CD4-positive, alpha-beta T cell treated with Interleukin-6 at 100 ng/mL for 8 hours (primary cell): ENCODE measurements around the gene SHC2.
"Not testable (repeated sequence)": the region's sequence is repeated elsewhere in the genome, so short reads cannot be mapped to it uniquely, and the experiment has no call there.

Experiments
- DNase-seq: peaks from one replicate; pipeline ENCODE4 v3.0.0-alpha.2; 2020; ENCODE audit warnings: mixed read lengths, low spot score

Gene SHC2

DNA sequence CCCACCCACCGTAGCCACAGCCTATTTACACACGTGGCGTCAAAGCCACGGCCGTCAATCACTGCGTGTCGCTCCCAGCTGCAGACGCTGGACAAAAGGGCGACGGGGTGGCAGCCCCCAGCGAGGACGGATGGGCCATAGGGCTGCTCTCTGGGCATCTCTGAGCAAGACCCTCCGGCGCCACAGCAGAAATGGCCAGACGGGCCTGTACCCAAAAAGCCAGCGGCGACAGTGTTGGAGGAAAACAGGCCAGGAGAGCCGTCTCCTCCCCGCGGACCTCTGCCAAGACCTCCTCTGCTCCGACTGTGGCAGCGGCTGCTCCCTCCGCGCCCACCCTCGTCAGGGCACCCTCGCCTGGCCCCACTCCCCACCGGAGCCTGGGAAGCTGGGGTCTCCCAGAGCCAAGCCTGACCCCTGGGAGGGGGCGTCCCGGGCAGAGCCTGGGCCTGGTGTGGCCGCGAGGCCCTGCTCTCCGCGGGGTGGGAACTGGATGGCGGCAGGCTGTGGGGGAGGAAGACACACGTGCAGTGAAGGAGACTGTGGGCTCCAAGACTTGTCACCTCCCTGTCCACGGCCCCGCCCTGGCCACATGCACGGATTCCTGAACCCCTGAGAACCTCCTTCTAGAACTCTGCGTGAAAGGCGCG lies 54.6 kb downstream of the SHC2 start:
- no peak for DNase-seq

DNA sequence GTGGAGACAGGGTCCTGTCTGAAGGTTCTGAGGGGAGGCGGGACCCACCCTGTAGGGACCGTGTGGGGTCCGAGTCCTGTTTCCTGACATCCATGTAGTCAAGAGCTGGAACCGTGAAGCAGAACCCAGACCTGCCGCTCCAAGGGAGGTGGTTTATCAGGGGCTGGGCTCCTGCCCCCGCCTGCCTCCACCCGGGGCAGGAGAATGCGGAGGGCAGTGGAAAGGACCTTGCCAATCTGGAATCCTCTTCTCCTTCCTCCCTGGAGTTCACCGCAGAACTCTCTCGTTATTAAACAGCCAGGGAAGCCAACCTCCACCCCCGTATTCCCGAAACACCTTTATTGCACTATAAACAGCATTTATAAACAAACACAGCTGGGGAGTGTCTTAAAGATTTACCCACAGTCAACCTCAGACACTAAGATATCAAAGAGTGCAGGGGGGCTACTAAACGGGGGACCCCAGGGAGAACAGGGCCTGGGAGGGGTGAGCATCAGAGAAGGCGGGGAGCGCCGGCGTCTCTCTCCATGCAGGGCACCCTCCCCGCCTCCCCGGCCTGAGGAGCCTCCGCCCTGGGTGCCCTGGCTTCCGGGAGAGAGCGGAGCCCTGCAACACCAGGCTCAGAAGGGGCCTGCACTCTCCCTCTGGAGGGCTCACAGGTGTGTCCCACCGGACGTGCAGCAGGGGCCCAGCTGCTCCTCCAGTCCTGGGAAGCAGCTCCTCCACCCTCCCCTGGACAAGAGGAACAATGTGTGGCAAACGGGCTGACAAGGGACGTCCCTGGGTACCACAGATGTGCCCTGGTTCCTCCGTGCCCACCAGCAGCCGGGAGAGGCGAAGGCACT lies 55.5 kb downstream of the SHC2 start:
- DNase-seq, result no peak

DNA sequence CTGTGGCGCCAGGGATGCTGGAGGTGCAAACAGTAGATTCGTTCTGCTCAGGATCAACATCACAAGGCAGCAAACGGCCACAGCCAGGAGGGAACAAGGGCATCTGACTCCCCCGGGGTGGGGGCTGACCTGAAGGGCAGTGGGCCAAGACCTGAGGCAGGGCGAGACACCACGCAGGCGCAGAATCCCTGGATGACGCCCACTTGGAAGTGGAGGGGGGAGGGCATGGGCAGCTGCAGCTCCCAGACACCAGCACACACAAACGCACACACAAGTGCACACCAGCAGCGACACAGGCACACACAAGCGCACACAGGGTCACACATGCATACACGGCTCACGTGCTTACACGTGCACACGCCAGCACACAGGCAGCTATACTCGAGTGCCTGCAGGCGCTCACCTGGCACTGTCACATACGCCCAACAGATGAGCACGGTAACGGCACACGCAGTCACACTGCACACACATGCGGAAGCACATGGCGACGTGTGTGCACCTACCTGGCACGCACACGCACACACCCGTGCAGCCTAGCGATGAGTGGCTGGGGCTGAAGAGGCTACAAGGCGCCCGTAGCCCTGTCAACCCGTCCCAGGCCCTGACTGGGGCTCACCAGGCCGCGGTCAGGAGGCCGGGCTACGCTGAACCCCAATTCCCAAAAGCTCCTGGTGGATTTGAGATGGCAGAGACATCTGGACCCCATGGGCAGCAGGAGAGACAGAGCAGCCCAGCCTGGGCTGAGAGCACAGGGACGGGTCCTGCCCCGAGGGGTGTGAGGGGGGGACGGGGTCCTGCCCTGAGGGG lies 57.4 kb downstream of the SHC2 start:
- DNase-seq, result no peak

DNA sequence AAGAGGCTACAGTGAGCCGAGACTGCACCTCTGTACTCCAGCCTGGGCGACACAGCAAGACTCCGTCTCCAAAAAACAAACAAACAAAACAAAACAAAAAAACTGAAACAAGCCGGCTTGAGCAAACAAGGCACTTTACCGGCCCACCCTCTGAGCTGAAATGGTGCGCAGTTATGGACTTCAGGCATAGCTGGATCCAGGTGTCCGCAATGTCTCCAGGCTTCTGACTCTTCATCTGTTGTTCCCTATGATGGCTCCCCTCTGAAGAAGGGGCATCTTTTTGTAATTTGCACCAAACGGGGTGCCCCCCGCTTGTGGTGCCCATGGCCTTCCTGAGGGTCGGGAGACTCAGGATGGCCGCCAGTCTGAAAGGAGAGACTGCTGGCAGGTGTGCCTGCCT lies 58.0 kb downstream of the SHC2 start:
- DNase-seq, result no peak

DNA sequence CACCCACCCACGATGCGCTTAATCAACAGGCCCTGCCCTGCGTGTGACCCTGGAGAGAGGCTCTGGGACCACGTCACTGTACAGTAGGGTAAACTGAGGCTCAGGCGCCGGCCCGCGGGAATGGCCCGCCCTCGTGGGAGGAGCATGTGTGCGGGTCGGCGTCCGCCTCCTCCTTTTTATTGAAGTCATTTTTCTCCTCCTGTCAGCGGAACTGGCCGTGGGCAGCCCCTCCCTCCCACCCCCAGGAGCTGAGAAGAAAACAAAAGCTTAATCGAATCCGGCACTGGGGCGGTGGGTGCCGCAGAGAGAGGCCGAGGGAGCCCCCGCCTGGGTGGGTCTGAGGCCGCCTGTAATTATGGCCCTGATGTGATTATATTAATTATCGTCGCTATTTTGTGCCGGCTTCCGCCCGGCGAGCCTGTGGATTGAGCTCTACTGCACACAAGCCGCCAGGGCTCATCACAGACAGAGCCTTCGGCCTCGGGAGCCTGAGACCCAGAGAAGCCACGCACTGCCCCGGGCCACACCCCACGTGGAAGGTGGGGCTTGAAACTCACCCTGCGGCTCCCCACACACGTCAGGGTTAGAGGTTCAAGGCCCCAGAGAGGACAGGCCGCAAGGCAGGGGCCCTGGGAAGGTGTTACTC lies 58.8 kb downstream of the SHC2 start:
- no peak for DNase-seq

DNA sequence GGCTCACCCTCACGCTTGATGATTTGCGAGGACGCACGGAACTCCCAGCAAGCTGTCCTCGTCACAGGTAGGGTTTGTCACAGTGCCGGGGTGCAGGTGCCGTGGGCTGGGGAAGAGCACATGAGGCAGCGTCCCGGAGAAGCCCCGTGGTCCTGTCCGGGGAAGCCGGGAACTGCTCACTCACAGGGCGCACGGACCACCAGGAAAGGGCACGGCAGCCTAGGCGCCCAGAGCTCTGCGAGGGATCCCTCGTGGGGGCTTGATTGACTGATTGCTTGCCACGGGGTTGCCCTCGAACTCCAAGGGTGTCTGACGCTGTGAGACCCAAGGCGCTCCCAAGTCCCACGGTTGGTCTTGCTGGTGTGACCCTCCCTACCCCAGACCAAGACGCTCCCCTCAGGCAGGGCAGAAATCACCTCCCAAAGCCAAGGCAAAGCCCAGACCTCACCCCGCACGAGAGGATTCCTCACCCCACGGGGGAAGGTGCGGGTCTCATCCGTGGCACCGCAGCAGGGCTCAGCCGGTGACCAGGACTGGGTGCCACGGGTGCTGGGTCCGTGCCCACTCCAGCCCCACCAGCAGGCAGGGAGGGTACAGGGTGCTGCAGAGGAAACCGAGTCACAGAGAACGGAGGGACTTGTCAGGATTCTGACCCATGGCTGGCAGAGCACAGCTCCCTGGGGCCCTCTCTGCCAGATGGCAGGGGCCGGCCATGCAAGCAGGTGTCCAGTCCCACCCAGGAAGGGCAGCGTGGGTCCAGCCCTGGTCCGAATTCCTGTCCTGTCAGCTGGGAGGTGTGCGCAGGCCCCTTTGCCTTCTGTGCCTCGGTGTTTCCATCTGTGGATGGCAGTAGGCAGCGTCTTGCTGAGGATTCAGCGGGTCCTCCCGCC lies 59.6 kb downstream of the SHC2 start:
- DNase-seq, result no peak

DNA sequence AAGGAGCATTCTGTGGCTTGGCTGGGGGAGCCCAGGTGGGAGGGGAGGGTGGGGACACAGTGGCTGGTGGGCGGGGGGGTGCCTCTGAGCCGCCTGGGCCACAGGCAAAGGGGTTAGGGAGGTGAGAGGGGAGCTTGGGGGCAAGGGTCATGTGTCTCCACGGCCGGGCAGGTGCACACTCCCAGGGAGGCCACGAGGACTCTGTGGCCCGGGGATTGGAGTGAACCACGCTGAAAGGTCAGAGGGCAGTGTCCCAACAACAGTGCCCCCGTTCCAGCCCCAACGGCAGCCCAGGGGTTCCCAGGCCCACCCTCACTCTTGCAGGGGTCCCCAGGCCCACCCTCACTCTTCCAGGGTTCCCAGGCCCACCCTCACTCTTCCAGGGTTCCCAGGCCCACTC lies 61.5 kb downstream of the SHC2 start:
- DNase-seq, result no peak

DNA sequence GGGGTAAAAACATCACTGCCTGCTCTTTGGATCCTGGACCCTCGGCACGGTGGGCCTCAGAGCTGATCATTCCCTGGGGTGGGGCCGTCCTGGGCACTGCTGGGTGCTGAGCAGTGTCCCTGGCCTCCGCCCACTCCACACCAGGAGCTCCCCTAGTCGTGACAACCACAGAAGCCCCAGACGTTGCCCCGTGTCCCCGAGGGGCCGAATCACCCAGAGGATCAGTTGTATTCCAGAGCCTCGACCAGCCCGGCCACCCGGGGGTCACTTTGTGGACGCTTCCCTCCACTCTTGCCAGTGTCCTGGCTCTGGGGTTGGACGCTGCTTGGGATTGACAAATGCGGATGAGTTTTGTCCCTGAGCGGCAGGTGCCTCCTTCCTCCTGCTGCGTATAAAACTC lies 62.1 kb downstream of the SHC2 start:
- no peak for DNase-seq

DNA sequence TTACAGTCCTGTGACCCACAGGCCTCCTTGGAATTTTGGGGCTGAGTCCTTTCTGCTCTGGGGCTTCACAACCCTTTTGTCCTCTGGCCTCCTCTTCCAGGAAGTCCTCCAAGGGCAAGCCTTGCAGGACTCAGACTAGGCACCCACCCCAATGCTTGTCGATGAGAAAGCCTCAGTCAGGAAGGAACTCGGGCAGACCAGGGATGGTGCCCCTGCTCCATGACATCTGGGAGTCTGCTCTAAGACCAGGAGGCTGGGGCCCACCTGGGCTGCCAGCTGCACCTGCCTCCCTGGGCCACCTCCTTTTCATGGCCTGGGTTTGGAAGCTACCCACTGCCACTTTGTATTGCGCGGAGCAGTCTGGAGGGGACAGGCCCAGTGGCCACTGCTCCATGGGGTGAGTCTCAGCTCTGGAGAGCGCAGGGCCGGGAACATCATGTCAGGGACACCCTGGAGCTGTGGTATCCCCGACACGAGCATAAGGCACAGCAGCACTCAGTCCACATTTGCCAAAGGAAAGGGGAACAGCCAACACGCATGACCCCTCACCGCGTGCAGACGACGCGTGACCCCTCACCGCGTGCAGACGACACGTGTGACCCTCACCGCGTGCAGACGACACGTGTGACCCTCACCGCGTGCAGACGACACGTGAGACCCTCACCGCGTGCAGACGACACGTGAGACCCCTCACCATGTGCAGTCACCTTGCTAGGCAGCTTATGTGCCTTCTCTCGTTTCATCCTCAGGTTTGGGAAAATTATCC lies 62.7 kb downstream of the SHC2 start:
- no peak for DNase-seq

DNA sequence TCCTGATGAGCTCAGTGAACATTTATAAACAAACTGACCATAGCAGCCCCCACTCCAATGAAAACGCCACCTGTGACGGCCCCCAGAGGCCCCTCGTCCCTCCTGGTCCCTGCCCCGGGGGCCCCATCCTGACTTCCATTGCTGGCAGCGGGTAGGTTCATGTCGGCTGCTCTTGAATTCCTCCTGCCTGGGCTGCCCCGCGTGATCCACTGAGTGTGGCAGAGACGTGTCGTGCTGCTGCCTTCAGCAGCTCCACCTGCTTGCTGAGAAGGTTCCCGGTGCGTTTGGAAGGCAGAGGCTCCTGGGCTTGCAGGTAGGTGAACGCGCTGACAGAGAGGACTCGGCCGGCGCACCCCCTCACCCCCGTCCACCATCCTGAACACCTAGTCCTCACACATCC lies 63.5 kb downstream of the SHC2 start:
- DNase-seq, result no peak

DNA sequence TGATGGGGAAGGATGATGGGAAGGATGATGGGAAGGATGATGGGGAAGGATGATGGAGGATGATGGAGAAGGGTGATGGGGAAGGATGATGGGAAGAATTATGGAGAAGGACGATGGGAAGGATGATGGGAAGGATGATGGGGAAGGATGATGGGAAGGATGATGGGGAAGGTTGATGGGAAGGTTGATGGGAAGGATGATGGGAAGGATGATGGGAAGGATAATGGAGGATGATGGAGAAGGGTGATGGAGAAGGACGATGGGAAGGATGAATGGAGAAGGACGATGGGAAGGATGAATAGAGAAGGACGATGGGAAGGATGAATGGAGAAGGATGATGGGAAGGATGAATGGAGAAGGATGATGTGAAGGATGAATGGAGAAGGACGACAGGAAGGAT lies 65.4 kb downstream of the SHC2 start:
- DNase-seq, result no peak

DNA sequence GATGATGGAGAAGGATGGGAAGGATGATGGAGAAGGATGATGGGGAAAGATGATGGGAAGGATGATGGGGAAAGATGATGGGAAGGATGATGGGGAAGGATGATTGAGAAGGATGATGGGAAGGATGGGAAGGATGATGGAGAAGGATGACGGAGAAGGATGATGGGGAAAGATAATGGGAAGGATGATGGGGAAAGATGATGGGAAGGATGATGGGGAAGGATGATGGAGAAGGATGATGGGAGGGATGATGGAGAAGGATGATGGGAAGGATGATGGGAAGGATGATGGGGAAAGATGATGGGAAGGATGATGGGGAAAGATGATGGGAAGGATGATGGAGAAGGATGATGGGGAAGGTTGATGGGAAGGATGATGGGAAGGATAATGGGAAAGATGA lies 66.0 kb downstream of the SHC2 start:
- not testable (repeated sequence) for DNase-seq

DNA sequence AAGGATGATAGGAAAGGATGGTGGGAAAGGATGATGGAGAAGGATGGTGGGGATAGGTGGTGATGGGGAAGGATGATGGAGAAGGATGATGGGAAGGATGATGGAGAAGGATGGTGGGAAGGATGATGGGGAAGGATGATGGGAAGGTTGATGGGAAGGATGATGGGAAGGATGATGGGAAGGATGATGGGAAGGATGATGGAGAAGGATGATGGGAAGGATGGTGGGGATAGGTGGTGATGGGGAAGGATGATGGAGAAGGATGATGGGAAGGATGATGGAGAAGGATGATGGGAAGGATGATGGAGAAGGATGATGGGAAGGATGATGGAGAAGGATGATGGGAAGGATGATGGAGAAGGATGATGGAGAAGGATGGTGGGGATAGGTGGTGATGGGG lies 67.3 kb downstream of the SHC2 start:
- DNase-seq, result not testable (repeated sequence)

DNA sequence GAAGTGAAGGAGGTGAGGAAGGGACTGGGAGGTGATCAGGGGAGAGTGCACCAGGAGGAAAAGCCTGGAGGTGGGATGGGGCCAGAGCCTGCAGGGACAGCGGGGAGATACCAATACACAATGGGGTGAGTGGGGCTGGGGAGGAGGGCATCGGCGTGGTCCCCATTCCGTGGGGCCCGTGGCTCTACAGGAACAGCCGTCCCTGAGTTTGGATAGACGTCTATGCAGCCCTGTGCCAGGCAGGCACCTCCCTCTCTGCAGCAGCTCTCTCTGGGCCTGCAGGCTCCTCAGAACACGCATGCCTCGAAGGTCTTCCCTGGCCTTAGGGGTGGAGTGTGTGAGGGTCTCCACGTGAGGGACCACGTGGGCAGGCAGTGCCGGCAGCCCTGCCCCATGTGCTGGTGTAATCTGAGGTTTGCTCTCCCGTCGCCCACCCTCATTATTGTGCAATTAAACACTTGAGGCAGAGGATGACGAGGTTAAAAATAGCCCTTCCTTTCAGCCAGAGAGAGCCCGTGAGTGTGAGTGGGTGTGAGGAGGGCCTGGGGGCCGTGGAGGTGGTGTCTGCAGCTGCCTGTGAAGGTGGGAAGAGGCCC lies 68.4 kb downstream of the SHC2 start:
- DNase-seq, result no peak

DNA sequence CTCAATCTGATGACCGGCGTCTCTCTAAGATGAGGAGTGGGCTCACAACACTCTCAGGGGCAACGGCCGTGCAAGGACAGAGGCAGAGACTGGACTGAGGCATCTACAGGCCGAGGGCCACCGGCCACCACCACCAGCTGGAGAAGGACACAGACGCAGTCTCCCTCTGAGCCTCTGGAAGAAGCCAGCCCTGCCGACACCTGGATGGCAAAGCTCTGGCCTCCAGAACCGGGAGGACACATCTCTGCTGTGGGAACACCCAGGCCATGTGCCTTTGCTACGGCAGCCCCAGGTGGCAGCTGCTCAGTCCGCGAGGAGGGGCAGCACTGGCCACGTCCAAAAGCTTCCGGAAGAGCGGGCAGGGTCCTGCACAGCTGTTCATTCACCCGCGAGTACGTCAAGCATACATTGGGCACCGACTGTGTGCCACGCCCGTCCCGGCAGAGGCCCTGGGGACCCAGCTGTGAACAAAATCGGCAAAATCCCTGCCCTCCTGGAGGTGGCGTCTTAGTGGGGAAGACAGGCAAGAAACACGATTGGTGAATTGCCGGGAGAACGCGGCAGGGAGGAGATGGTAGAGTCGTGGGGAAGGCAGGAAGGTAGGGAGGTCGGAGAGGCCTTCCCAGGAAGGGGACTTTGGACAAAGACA lies 69.0 kb downstream of the SHC2 start:
- no peak for DNase-seq

DNA sequence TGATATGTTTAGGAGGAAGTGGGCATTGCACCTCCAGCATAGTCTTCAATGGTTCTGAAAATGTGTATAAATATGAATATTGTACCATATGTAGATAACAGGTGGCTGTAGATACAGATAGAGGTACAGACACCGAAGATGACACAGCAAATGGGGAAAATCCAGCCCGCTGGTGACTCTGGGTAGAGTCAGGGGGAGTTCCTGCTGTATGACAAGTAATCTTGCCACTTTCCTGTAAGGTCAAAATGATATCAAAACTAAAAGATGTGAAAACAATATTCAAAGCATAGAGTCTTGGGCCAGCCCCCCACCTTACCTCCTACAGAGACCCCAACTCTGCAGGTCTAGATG lies 69.7 kb downstream of the SHC2 start:
- DNase-seq, result no peak

DNA sequence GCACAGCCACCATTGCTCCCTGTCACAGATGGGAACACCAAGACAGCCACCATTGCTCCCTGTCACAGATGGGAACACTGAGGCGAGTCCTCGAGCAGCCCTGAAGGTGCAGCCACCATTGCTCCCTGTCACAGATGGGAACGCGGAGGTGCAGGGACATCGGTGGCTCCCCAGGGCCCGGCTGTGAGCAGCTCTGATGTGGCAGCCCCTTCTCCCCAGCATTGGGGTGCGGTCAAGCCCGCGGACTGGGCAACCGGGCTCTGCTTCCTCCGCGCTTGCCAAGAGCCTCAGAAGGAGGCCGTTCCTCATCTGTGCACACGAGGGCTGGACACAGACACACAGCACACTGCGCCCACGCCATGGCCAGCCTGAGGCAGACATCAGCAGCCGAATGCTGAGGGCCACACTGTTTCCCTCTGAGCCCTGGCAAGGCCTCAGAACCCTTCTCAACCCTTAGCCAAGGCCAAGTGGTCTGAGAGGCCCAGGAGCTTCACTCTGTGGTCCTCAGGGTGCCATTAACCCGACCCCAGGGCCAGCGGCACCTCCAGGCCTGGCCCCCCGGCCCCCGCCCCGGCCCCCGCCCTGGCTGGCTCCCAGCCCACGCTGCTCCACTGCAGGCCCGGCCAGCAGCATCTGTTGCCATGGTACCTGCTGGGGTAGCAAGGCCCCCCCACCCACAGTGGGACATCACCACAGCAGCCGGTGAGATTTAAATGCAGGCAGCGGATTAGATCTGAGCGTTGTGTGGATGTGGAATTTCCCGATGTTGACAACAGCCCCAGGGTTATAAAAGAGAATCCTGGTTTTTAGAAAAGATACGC lies 70.2 kb downstream of the SHC2 start:
- DNase-seq, result no peak

DNA sequence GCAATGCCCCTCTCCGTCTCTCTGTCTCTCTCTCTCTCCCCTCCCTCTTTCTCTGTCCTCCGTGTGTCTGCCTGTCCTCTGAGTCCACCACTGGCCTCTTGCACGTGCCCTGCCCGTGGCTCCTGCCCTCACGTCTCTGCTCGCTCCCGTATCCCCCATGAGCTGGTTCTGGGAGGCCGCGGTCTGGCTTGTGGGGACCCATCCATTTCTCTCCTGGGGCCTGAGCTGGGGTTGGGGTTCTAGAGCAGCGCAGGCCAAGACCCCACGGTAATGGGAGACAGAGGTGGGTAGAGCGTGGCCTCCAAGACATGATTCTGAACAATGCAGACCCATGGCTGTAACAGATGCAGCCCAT lies 70.9 kb downstream of the SHC2 start:
- DNase-seq, result no peak
